B cell (primary cell): ENCODE data around the gene APRT. TPM values are rescaled to one million over a fixed set of nuclear protein-coding genes. Genes with fewer than 3 reads are reported as not detected.
A peak's percentile ranks its signal among the peaks of the same experiment; 100 is the strongest.

ENCODE experiments used
- ATAC-seq: fragments of 200-7000 bp; cut with Tn5 transposase; one replicate; pipeline ENCODE4 v1.10.0; 2021; ENCODE audit warnings: low read depth, mild to moderate bottlenecking, moderate number of reproducible peaks, moderate library complexity
- CTCF ChIA-PET: fragments of 350-600 bp; sonication (Branson Sonifier 250); formaldehyde crosslinking; loops from one replicate; lab custom pipeline; 2021; ENCODE audit warnings: antibody characterized with exemption, inconsistent platforms; lab: Charles Lee
- POLR2A ChIA-PET: fragments of 350-600 bp; sonication (Branson Sonifier 250); formaldehyde crosslinking; loops from one replicate; lab custom pipeline; 2021; ENCODE audit warnings: antibody characterized with exemption; lab: Charles Lee
- DNase-seq: peaks from one replicate; pipeline ENCODE4 v3.0.0; 2013
- H2AFZ ChIP-seq: 2 replicates; pipeline ENCODE4 v1.6.1; 2012; ENCODE audit warnings: mild to moderate bottlenecking, low read depth, low read length; ENCODE audit not compliant: insufficient read depth, poor library complexity, severe bottlenecking
- H3K27ac ChIP-seq, 2 donors: 1 replicate in 1 of 2; 2 replicates in 1 of 2; pipeline ENCODE4 v1.5.1; 2012 to 2013; ENCODE audit warnings: low read length in 2 of 2, mild to moderate bottlenecking in 2 of 2, moderate library complexity in 1 of 2
- H3K27me3 ChIP-seq, 4 experiments: fragments of 200-600 bp in 1 of 4; sonication (generic) in 1 of 4; replicated peaks in 1 of 4; 1 replicate in 2 of 4; 2 replicates in 2 of 4; pipeline versions ENCODE4 v1.6.1 to v1.7.0; 2013 to 2016; ENCODE audit warnings: low read length in 3 of 4, mild to moderate bottlenecking in 2 of 4, mixed read lengths in 1 of 4, moderate library complexity in 1 of 4; ENCODE audit not compliant: insufficient read depth in 4 of 4, control insufficient read depth in 3 of 4; ENCODE audit errors: control extremely low read depth in 1 of 4
- H3K36me3 ChIP-seq, 2 experiments: replicated peaks in 1 of 2; 1 replicate in 1 of 2; 2 replicates in 1 of 2; pipeline versions ENCODE4 v1.6.1 to v1.7.1; 2013; ENCODE audit warnings: low read length in 1 of 2; ENCODE audit not compliant: insufficient read depth in 2 of 2, control insufficient read depth in 1 of 2; ENCODE audit errors: control extremely low read depth in 1 of 2, extremely low read depth in 1 of 2
- H3K4me1 ChIP-seq, 2 donors: fragments of 200-600 bp in 1 of 2; sonication (generic) in 1 of 2; 1 replicate in 1 of 2; 2 replicates in 1 of 2; pipeline versions ENCODE4 v1.5.1 to v1.6.1; 2013 to 2017; ENCODE audit warnings: low read length in 2 of 2; ENCODE audit not compliant: control insufficient read depth in 2 of 2, insufficient read depth in 2 of 2
- H3K4me2 ChIP-seq: replicated peaks from 2 replicates; pipeline ENCODE3; 2012; ENCODE audit warnings: mild to moderate bottlenecking, low read depth, low read length; ENCODE audit not compliant: poor library complexity, severe bottlenecking
- H3K4me3 ChIP-seq, 5 experiments: fragments of 200-600 bp in 1 of 5; sonication (generic) in 1 of 5; 1 replicate in 3 of 5; 2 replicates in 2 of 5; pipeline versions ENCODE4 v1.5.1 to v1.7.0; 2011 to 2016; ENCODE audit warnings: low read length in 4 of 5, mild to moderate bottlenecking in 4 of 5, low read depth in 2 of 5, control low read depth in 1 of 5, moderate library complexity in 1 of 5; ENCODE audit not compliant: insufficient read depth in 1 of 5; ENCODE audit errors: control extremely low read depth in 1 of 5, extremely low read depth in 1 of 5
- H3K79me2 ChIP-seq: fragments of 200-600 bp; sonication (generic); one replicate; pipeline ENCODE4 v1.6.0; 2016; ENCODE audit warnings: low read length; ENCODE audit not compliant: control insufficient read depth, insufficient read depth
- H3K9ac ChIP-seq: fragments of 200-600 bp; sonication (generic); 2 replicates; pipeline ENCODE4 v1.6.1; 2017; ENCODE audit warnings: mild to moderate bottlenecking, low read length, moderate library complexity
- H3K9me3 ChIP-seq, 3 donors: one replicate each; pipeline versions ENCODE4 v1.6.1 to v1.7.1; 2013; ENCODE audit warnings: low read length in 2 of 3; ENCODE audit not compliant: control insufficient read depth in 2 of 3, insufficient read depth in 1 of 3; ENCODE audit errors: control extremely low read depth in 1 of 3
- H4K20me1 ChIP-seq: 2 replicates; pipeline ENCODE4 v1.6.0; 2012; ENCODE audit warnings: mild to moderate bottlenecking, low read length; ENCODE audit not compliant: insufficient read depth, control insufficient read depth, poor library complexity, severe bottlenecking
- H3K27ac Mint-ChIP-seq: one replicate; pipeline ENCODE4 v1.8.0; 2021; ENCODE audit warnings: mixed read lengths
- H3K27me3 Mint-ChIP-seq: one replicate; pipeline ENCODE4 v1.8.0; 2021; ENCODE audit warnings: mixed read lengths
- H3K4me1 Mint-ChIP-seq: one replicate; pipeline ENCODE4 v1.8.0; 2021; ENCODE audit warnings: mixed read lengths
- H3K4me3 Mint-ChIP-seq: one replicate; pipeline ENCODE4 v1.8.0; 2021; ENCODE audit warnings: mixed read lengths
- H3K9me3 Mint-ChIP-seq: one replicate; pipeline ENCODE4 v1.8.0; 2022; ENCODE audit warnings: mixed read lengths; ENCODE audit not compliant: insufficient read depth
- EZH2 ChIP-seq: IDR thresholded peaks from 2 replicates; pipeline ENCODE4 v1.6.1; 2012; ENCODE audit warnings: borderline replicate concordance, low read depth, mild to moderate bottlenecking, moderate library complexity, low read length; ENCODE audit not compliant: insufficient read depth, poor library complexity, severe bottlenecking
- WGBS: methylation state at CpG from one replicate; pipeline ENCODE4 v1.1.5; 2013; ENCODE audit warnings: missing lambda C conversion rate; ENCODE audit not compliant: insufficient coverage; 5-methylcytosine and 5-hydroxymethylcytosine counted together
- intact Hi-C: fragments of 100-400 bp; cut with micrococcal nuclease; formaldehyde crosslinking; loops from one replicate; pipeline ENCODE4 v1.10.0; 2022
- polyA plus RNA-seq: library from polyadenylated mRNA; depleted of rRNA; stranded (reverse); fragments of >200 nt; gene quantifications from 2 replicates; pipeline ENCODE4 v1.2.3, GENCODE V29; 2012
- total RNA-seq, 2 donors: library from RNA; stranded (reverse); fragments of 120-200 nt in 1 of 2; gene quantifications; 1 replicate in 1 of 2; 2 replicates in 1 of 2; pipeline versions ENCODE4 v1.2.3 to v1.2.4, GENCODE V29; 2013 to 2022
- TF ChIP-seq, protein P1 (sequence below): fragments of 200-600 bp; IDR thresholded peaks from one replicate; pipeline ENCODE4 v1.8.0; 2022; ENCODE audit warnings: antibody characterized with exemption, mild to moderate bottlenecking

APRT gene
- total and polyA plus RNA-seq, 2 donors (not counting 1 experiment from before 2014, with no cell fraction given), result 124 to 161 TPM

DNA sequence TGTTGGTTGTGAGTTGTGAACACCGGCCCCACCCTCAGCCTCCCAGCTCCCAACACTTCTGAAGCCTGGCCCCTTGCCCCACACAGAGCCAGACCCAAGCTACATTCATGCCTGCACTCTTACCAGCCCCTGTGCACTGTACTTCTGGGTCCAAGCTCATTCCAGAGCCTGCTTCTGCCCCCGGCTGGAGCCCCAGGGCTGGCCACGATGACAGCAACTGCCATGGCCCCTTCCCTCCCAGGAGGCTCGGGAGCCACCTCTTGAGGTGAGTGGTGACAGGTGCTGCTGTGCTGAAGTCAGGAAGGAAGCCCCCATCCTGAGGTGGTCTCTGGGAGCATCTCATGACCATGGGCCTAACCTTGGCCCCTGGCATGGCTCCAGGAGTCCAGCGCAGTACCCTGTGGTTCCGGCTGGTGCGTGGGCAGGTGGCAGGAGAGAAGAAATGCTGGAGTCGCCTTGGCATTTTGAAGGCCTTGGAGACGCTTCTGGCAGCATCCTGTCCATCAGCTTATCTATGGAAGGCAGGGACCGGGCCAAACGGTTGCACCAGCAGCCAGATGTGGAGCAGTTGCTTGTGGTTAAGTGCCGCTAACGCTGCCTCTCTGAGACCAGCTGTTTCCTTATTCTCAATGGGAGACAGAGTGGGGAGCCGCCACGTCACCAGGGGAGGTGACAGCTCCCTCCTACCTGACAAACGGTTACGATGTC lies 12.0 kb downstream of the APRT start:
- peak overlapping the region; percentile 4 for H3K4me2 ChIP-seq
- H3K36me3 ChIP-seq, result no peaks in the 10 kb centered on the region
- H3K9ac ChIP-seq, result no peak overlapping the region
- no peaks in the 10 kb centered on the region for H3K27me3 Mint-ChIP-seq
- H4K20me1 ChIP-seq, result peaks cover 5% of the 10 kb centered on the region
- WGBS, result 31% methylated on average over 15 of the region's 17 CpGs
- peaks cover 4% of the 10 kb centered on the region for H3K79me2 ChIP-seq
- ChIA-PET CTCF (interaction anchor here (0.6 to 4.9 kb wide), 6 partner anchors 11 to 63 kb away, joined by 3 to 33 read pairs (median 4); no protein-coding TSS in a partner anchor), POLR2A (interaction anchor here (0.6 to 0.7 kb wide), 3 partner anchors 18 to 982 kb away, joined by 3 to 4 read pairs (median 3); no protein-coding TSS in a partner anchor)
- H3K27ac Mint-ChIP-seq, result no peak overlapping the region
- intact Hi-C loops, result no loop called here
- H3K9me3 ChIP-seq, result peaks cover 0 to 11% (median 0%) of the 10 kb centered on the region in 3 donors
- no peak for TF ChIP-seq EZH2
- TF ChIP-seq, protein P1, sequence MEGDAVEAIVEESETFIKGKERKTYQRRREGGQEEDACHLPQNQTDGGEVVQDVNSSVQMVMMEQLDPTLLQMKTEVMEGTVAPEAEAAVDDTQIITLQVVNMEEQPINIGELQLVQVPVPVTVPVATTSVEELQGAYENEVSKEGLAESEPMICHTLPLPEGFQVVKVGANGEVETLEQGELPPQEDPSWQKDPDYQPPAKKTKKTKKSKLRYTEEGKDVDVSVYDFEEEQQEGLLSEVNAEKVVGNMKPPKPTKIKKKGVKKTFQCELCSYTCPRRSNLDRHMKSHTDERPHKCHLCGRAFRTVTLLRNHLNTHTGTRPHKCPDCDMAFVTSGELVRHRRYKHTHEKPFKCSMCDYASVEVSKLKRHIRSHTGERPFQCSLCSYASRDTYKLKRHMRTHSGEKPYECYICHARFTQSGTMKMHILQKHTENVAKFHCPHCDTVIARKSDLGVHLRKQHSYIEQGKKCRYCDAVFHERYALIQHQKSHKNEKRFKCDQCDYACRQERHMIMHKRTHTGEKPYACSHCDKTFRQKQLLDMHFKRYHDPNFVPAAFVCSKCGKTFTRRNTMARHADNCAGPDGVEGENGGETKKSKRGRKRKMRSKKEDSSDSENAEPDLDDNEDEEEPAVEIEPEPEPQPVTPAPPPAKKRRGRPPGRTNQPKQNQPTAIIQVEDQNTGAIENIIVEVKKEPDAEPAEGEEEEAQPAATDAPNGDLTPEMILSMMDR, result no peak
- peak; percentile 54 for DNase-seq
- H2AFZ ChIP-seq, result no peak overlapping the region
- H3K9me3 Mint-ChIP-seq, result no peaks in the 10 kb centered on the region
- peaks cover 34 to 45% of the 10 kb centered on the region in 2 donors for H3K4me1 ChIP-seq
- no peak for ATAC-seq
- H3K4me3 ChIP-seq, result no peak overlapping the region
- H3K27me3 ChIP-seq, result peaks cover 0 to 4% (median 0%) of the 10 kb centered on the region in 4 experiments
- H3K27ac ChIP-seq, result no peak overlapping the region
- peaks cover 27% of the 10 kb centered on the region for H3K4me1 Mint-ChIP-seq
- peak overlapping the region; percentile 10 for H3K4me3 Mint-ChIP-seq
